Right hindlimb (tissue), 1 donor: ENCODE results near the gene LRRC74A.

Experiments
- DNase-seq: peaks from one replicate; pipeline ENCODE4 v3.0.0-alpha.2; 2018

Gene LRRC74A

GRCh38 chr14:76826122-76826521 is at the start of gene LRRC74A:
TSS of gene LRRC74A (plus strand) at chr14:76826408. CDS start at chr14:76826698, 290 bp downstream.
- no peak for DNase-seq

GRCh38 chr14:76776428-76777251 is 49.6 kb upstream of the LRRC74A start:
- DNase-seq, result peak; percentile 16

GRCh38 chr14:76777721-76778120 is 48.5 kb upstream of the LRRC74A start:
- peak; percentile 10 for DNase-seq

GRCh38 chr14:76778546-76779215 is 47.5 kb upstream of the LRRC74A start:
- DNase-seq, result peak; percentile 20

- peak; percentile 5 for DNase-seq
These were observed 46.8 kb upstream of the LRRC74A start for GRCh38 chr14:76779221-76780057.

- no peak for DNase-seq
These were observed 46.2 kb upstream of the LRRC74A start for GRCh38 chr14:76780058-76780345.

- DNase-seq, result no peak
These were observed 45.8 kb upstream of the LRRC74A start for GRCh38 chr14:76780360-76780759.

- no peak for DNase-seq
These were observed 45.1 kb upstream of the LRRC74A start for GRCh38 chr14:76780875-76781647.

- no peak for DNase-seq
These were observed 44.6 kb upstream of the LRRC74A start for GRCh38 chr14:76781648-76782051.

GRCh38 chr14:76782115-76782884 is 43.9 kb upstream of the LRRC74A start:
- DNase-seq, result no peak

- no peak for DNase-seq
These were observed 43.2 kb upstream of the LRRC74A start for GRCh38 chr14:76782885-76783566.

GRCh38 chr14:76784266-76784874 is 41.8 kb upstream of the LRRC74A start:
- no peak for DNase-seq

- peak; percentile 86 for DNase-seq
These were observed 41.3 kb upstream of the LRRC74A start for GRCh38 chr14:76784881-76785280.

GRCh38 chr14:76786601-76787000 is 39.6 kb upstream of the LRRC74A start:
- no peak for DNase-seq

- DNase-seq, result no peak
These were observed 33.8 kb upstream of the LRRC74A start for GRCh38 chr14:76792422-76792821.

- DNase-seq, result no peak
These were observed 32.9 kb upstream of the LRRC74A start for GRCh38 chr14:76793324-76793723.

- no peak for DNase-seq
These were observed 32.3 kb upstream of the LRRC74A start for GRCh38 chr14:76793956-76794355.

GRCh38 chr14:76806446-76806845 is 19.8 kb upstream of the LRRC74A start:
- no peak for DNase-seq

- no peak for DNase-seq
These were observed 18.2 kb upstream of the LRRC74A start for GRCh38 chr14:76808011-76808410.

- DNase-seq, result no peak
These were observed 17.2 kb upstream of the LRRC74A start for GRCh38 chr14:76808990-76809389.

- DNase-seq, result no peak
These were observed 15.7 kb upstream of the LRRC74A start for GRCh38 chr14:76810525-76810924.
